Stimulated activated effector memory CD8-positive, alpha-beta T cell treated with anti-CD3 and anti-CD28 coated beads, Interleukin-12 subunit alpha, Interleukin-12 subunit beta, amount 100 ng/mL, for 72 hours (primary cell): ENCODE measurements around the gene TMEM94.

Source experiments
- ATAC-seq: fragments of 150-1000 bp; cut with Tn5 transposase; 2 replicates; pipeline ENCODE4 v1.10.0; 2021
- DNase-seq, 2 donors: peaks; one replicate each; pipeline ENCODE4 v3.0.0; 2021 to 2022; ENCODE audit warnings: low spot score in 2 of 2
- H3K27ac Mint-ChIP-seq: one replicate; pipeline ENCODE4 v1.8.0; 2022; ENCODE audit warnings: mild to moderate bottlenecking, mixed read lengths
- H3K36me3 Mint-ChIP-seq: one replicate; pipeline ENCODE4 v1.8.0; 2022; ENCODE audit warnings: mild to moderate bottlenecking, mixed read lengths
- H3K4me1 Mint-ChIP-seq: one replicate; pipeline ENCODE4 v1.8.0; 2022; ENCODE audit warnings: mixed read lengths
- H3K4me3 Mint-ChIP-seq: one replicate; pipeline ENCODE4 v1.8.0; 2022; ENCODE audit warnings: mild to moderate bottlenecking, mixed read lengths
- H3K9me3 Mint-ChIP-seq: one replicate; pipeline ENCODE4 v1.8.0; 2022; ENCODE audit warnings: mixed read lengths

TMEM94 gene

GRCh38 chr17:75530837-75531720 is 74.6 kb downstream of the TMEM94 start:
- H3K4me1 Mint-ChIP-seq, result peaks cover 36% of the 10 kb centered on the region
- H3K9me3 Mint-ChIP-seq, result no peaks in the 10 kb centered on the region
- H3K4me3 Mint-ChIP-seq, result no peak overlapping the region
- H3K36me3 Mint-ChIP-seq, result peaks cover 36% of the 10 kb centered on the region
- no peak for DNase-seq
- peak overlapping the region; percentile 43 for H3K27ac Mint-ChIP-seq
- no peak for ATAC-seq

- no peak for ATAC-seq
- Mint-ChIP-seq H3K9me3 (no peaks in the 10 kb centered on the region), H3K4me3 (no peak overlapping the region), H3K4me1 (peaks cover 31% of the 10 kb centered on the region), H3K36me3 (peaks cover 36% of the 10 kb centered on the region), H3K27ac (peak overlapping the region; percentile 43)
- no peak for DNase-seq
These were observed 75.3 kb downstream of the TMEM94 start for GRCh38 chr17:75531721-75532072.

GRCh38 chr17:75535119-75535537 is 78.7 kb downstream of the TMEM94 start:
- peak; percentile 99 for ATAC-seq
- no peaks in the 10 kb centered on the region for H3K9me3 Mint-ChIP-seq

GRCh38 chr17:75535871-75536270 is 79.4 kb downstream of the TMEM94 start:
- Mint-ChIP-seq H3K4me1 (peaks cover 42% of the 10 kb centered on the region), H3K4me3 (peak overlapping the region; percentile 69), H3K27ac (peak overlapping the region; percentile 93), H3K9me3 (no peaks in the 10 kb centered on the region), H3K36me3 (peaks cover 36% of the 10 kb centered on the region)
- DNase-seq (no peak), ATAC-seq (no peak)

More at GRCh38 chr17:75535119-75535537, 78.7 kb downstream of the TMEM94 start:
- Mint-ChIP-seq H3K27ac (peak overlapping the region; percentile 93), H3K4me3 (peak overlapping the region; percentile 69), H3K4me1 (peaks cover 38% of the 10 kb centered on the region), H3K36me3 (peaks cover 36% of the 10 kb centered on the region)
- peak; percentile 67 to 86 for DNase-seq

- Mint-ChIP-seq H3K27ac (peak overlapping the region; percentile 93), H3K4me1 (peaks cover 46% of the 10 kb centered on the region), H3K9me3 (no peaks in the 10 kb centered on the region), H3K36me3 (peaks cover 33% of the 10 kb centered on the region), H3K4me3 (no peak overlapping the region)
- no peak for DNase-seq
- ATAC-seq, result no peak
These were observed 79.9 kb downstream of the TMEM94 start for GRCh38 chr17:75536366-75536765.

- H3K4me1 Mint-ChIP-seq, result peaks cover 36% of the 10 kb centered on the region
- ATAC-seq, result no peak
- H3K4me3 Mint-ChIP-seq, result no peak overlapping the region
- peaks cover 1% of the 10 kb centered on the region for H3K36me3 Mint-ChIP-seq
- H3K27ac Mint-ChIP-seq, result peak overlapping the region; percentile 77
- no peaks in the 10 kb centered on the region for H3K9me3 Mint-ChIP-seq
- DNase-seq, result no peak
These were observed 83.7 kb downstream of the TMEM94 start for GRCh38 chr17:75539967-75540729.

- Mint-ChIP-seq H3K9me3 (no peaks in the 10 kb centered on the region), H3K4me3 (no peak overlapping the region), H3K36me3 (peaks cover under 1% of the 10 kb centered on the region), H3K4me1 (peaks cover 27% of the 10 kb centered on the region), H3K27ac (peak overlapping the region; percentile 77)
- ATAC-seq (no peak), DNase-seq (no peak)
These were observed 84.6 kb downstream of the TMEM94 start for GRCh38 chr17:75540923-75541503.

- peaks cover 31% of the 10 kb centered on the region for H3K4me1 Mint-ChIP-seq
- H3K9me3 Mint-ChIP-seq, result no peaks in the 10 kb centered on the region
- H3K36me3 Mint-ChIP-seq, result peaks cover 4% of the 10 kb centered on the region
- DNase-seq, result no peak
- H3K4me3 Mint-ChIP-seq, result no peak overlapping the region
- no peak for ATAC-seq
- H3K27ac Mint-ChIP-seq, result no peak overlapping the region
These were observed 85.8 kb downstream of the TMEM94 start for GRCh38 chr17:75542229-75542628.

GRCh38 chr17:75542728-75543336 is 86.4 kb downstream of the TMEM94 start:
- no peak for DNase-seq
- H3K27ac Mint-ChIP-seq, result no peak overlapping the region
- H3K36me3 Mint-ChIP-seq, result peaks cover 4% of the 10 kb centered on the region
- no peak overlapping the region for H3K4me3 Mint-ChIP-seq
- no peaks in the 10 kb centered on the region for H3K9me3 Mint-ChIP-seq
- ATAC-seq, result no peak
- H3K4me1 Mint-ChIP-seq, result peaks cover 31% of the 10 kb centered on the region

- ATAC-seq, result no peak
- Mint-ChIP-seq H3K9me3 (no peaks in the 10 kb centered on the region), H3K4me3 (no peak overlapping the region), H3K4me1 (peaks cover 21% of the 10 kb centered on the region), H3K27ac (no peak overlapping the region), H3K36me3 (peaks cover 4% of the 10 kb centered on the region)
- no peak for DNase-seq
These were observed 87.8 kb downstream of the TMEM94 start for GRCh38 chr17:75544250-75544649.

- H3K27ac Mint-ChIP-seq, result no peak overlapping the region
- no peak overlapping the region for H3K4me3 Mint-ChIP-seq
- peaks cover 4% of the 10 kb centered on the region for H3K36me3 Mint-ChIP-seq
- peaks cover 14% of the 10 kb centered on the region for H3K4me1 Mint-ChIP-seq
- no peak for ATAC-seq
- no peaks in the 10 kb centered on the region for H3K9me3 Mint-ChIP-seq
- DNase-seq, result no peak
These were observed 89.7 kb downstream of the TMEM94 start for GRCh38 chr17:75546181-75546580.

GRCh38 chr17:75547091-75547490 is 90.7 kb downstream of the TMEM94 start:
- no peak overlapping the region for H3K4me3 Mint-ChIP-seq
- H3K36me3 Mint-ChIP-seq, result peaks cover 4% of the 10 kb centered on the region
- H3K27ac Mint-ChIP-seq, result no peak overlapping the region
- DNase-seq (no peak), ATAC-seq (no peak)
- no peaks in the 10 kb centered on the region for H3K9me3 Mint-ChIP-seq
- H3K4me1 Mint-ChIP-seq, result peaks cover 10% of the 10 kb centered on the region

GRCh38 chr17:75548813-75549212 is 92.4 kb downstream of the TMEM94 start:
- peak; percentile 16 for ATAC-seq
- Mint-ChIP-seq H3K4me3 (no peak overlapping the region), H3K36me3 (peaks cover 4% of the 10 kb centered on the region), H3K9me3 (no peaks in the 10 kb centered on the region), H3K27ac (no peak overlapping the region), H3K4me1 (peaks cover 6% of the 10 kb centered on the region)
- no peak for DNase-seq
